CD4-positive, alpha-beta T cell treated with Interleukin-15 for 1 hour (primary cell): ENCODE data around the gene SIDT1.
A peak's percentile ranks its signal among the peaks of the same experiment; 100 is the strongest.

ENCODE experiments used
- DNase-seq: peaks from one replicate; pipeline ENCODE4 v3.0.0-alpha.2; 2020

SIDT1 gene

DNA sequence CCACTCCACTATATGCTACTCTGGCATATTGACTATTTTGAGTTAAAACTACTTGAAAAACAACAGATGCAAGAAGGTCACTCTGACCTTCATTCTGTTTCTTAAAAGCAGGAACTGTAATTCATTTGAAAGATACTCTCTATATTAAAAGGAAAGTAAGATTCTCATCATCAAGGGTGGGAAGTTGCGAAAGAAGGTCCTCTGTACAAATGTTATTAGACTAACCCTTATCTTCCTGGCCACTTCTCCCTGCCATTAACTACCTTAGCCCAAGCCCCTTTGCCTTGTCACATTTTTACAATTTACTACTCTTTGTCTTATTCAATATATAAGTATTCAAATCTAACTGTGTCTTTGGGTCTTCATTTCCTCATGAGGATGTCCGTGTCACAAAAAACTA is 16.1 kb downstream of the SIDT1 start:
- DNase-seq = no peak

DNA sequence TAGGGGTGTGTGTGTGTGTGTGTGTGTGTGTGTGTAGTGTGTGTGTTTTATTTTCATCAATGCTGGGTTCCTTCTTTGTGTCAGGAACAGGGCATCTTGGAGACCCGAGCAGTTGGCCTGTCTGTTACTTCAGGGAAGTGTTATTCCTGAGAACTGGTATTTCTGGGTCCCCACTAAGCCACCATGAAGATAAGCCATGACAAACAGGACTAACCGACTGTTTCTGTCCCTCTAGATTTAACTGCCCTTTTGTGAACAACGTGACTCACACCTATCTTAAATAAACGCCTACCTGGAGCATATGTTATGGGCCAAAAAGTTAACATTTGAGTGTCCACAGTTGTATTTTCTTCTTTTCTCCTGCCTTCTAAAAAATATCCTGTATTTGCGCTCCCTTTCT is 19.5 kb downstream of the SIDT1 start:
- no peak for DNase-seq

DNA sequence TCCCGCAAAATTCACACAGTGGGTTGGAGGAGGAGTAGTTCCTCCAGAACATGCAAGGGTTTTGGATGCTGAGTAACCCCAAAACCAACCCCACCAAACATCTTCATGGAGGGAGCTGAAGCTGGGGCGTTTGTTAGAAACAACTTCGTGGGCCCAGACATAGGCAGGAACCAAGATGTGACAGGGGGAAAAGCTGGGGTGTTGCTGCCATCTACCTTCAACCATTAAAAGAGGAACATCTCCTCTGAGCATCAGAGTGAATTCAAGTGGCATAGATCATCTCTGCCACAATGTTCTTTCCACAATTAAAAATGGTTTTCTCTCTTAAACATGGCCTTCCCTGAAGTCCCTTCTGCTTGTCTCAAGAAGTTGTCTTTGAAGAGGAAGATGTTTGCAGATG is 20.5 kb downstream of the SIDT1 start:
- peak; percentile 21 for DNase-seq

DNA sequence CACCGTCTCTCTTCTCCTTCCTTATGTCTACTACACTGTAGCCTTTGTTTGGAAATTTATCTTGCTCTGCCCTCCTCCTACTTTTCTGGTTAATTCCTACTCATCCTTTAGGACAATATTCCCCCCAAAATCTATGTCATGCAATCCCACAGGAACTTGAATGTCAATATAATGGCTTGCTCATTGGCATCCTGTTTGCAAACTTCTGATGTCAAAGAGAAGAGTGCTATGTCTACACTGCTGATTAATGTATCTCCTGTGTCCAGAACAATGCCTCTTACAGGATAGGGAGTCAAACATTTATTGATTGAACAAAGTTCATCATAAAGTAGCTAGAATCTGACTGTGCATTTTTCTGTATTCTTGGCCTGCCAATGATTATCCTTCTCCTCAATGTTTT is 22.8 kb downstream of the SIDT1 start:
- no peak for DNase-seq

DNA sequence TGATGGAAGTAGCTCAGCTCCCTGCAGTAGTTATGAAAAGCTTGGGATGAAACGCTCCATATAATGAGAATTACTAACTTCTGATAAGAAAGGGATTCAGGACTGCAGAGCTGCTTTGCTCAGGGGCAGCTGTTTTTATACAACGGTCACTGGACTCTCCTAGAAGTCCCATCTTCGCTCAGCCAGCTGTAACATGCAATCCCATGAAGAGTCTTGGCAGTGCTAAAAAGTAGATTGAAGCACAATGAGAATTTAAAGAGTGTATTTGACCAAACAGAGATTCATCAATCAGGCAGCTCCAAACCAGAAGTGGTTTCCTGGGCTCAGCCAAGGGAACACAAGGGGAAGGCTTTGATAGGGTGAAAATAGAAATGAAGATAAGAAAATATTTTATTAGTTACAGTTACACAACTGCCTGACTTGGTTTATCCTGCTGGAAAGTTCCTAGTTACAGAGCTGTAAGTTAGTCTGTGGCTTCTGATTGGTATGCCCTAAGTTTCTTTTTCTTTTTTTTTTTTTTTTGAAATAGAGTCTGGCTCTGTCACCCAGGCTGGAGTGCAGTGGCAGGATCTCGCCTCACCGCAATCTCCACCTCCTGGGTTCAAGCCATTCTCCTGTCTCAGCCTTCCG is 24.1 kb downstream of the SIDT1 start:
- no peak for DNase-seq

DNA sequence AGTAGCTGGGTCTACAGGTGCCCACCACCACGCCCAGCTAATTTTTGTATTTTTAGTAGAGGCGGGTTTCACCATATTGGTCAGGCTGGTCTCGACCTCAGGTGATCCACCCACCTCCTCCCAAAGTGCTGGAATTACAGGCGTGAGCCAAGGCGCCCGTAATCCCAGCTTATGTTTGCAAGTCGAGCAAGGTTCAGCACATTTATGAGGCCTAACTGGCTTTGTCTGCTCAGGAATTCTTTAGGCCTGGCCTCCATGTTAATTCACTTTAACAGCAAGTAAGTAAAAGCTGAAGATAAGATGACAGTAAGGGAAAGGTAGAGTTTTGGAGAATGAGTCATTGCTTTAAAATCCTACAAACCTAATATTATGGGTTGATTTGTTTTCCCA is 24.6 kb downstream of the SIDT1 start:
- DNase-seq = no peak

DNA sequence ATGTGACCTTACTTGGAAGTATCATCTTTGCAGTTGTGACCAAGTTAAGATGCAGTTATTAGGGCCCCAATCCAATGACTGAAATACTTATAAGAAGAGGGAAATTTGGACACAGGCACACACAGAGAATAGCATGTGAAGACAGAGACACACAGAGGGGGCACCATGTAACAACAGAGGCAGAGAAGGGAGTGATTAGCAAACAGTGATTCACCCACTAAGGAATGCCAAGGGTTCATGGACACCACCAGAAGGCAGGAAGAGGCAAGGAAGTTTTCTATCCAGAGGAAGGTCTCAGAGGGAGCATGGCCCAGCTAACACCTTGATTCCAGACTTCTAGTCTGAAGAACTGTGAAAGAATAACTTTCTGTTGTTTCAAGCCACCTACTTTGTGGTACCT is 25.0 kb downstream of the SIDT1 start:
- no peak for DNase-seq

DNA sequence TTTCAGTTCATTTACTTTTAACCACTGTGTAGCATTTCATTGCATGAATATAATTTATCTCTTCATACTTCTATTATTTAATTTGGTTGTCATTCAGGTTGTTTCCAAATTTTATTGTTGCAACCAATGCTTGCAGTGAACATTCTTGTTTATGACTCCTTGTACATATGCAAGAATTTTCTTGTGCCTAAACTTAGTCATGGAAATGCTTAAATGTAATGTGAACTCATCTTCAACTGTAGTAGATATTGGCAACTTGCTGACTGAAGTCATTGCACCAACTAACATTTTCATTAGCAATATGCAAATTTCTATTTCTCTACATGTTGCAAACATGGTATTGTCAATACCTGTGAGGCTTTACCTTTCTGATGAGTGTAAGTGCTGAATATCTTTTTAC is 26.7 kb downstream of the SIDT1 start:
- DNase-seq = no peak

DNA sequence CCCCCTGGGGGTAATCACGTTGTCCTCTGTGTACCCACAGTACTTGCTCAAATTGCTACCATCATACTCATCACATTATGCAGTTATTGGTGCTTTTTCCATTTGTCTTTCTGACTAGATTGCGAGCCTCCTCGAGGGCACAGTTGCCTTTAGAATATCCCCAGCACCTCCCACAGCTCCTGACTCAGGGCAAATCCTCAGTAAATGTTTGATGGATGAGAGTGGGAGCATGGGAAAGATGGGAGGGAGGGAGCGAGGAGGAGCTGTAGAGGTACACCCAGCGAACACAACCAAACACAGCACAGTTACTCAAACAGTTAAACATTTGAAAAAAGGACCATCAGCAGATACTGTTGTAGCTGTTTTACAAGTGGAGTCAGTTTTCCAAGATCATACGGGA is 27.9 kb downstream of the SIDT1 start:
- DNase-seq = no peak

DNA sequence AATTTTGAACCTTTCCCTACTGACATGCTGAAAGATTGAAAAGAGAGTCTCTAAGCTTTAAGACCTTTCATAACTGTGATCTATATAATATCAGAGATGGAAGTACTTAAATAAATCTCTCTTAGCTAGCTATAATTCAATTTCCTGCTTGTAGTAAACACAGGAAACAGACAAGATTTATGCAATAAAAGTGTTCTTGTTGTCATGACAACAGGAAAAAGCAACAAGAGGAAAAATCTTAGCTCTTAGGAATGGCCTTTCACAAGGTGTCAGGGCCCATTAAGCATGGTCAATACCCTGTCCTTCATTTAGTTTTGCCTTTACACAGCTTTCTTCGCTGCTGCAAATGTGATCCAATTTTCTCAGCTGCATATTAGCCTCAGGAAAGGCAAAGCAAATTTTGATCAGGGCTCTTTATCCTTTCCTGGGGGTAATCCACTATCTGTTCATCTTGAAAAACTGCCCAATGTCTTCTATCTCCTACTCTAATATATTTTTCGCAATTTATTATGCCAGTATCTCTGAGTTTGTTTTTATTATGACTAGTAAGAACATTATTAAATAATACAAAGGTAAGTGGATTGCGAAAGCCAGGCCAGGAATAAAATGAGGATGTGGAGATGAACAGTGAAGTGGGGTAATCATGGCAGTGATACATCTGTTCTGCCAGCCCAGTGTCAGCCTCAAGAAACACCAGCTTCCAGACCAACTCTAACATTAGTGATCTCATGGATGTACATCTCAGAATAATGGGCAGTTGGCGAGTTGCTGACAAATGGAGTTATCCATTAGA is 28.7 kb downstream of the SIDT1 start:
- no peak for DNase-seq

DNA sequence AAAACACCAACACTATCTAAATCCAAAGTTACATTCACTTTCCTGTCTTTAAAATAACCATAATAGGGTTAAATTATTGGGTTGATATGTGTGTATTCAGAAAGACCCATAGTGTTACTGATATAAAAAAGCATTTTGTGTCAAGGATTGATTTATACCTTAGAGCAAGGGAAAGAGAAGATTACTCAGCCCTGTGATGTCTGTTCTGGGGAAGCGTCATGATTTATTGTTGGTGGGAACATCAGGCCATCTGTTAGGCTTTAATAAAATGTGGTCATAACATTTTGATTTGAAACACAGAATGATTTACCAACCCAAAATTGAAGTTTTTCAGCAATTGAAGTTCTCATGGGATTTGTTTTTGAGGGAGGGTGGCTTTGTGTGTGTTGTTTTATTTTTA is 33.2 kb downstream of the SIDT1 start:
- no peak for DNase-seq

DNA sequence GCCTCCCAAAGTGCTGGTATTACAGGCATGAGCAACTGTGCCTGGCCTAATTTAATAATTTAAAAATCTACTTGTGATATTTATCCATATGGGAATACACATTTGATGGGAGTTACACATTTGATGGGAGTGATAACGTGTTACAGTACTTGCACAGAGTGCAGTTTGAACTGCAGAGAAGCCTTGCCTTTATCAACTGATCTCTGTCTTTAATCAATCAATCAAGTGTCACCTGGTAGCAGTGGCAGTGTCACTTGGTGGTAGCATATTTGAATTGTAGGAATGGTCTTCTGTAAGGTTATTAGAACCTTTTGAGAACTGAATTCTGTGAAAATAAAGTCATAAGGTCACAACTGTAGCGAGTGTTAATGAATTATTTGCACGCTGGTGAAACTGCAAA is 37.8 kb downstream of the SIDT1 start:
- DNase-seq = no peak

DNA sequence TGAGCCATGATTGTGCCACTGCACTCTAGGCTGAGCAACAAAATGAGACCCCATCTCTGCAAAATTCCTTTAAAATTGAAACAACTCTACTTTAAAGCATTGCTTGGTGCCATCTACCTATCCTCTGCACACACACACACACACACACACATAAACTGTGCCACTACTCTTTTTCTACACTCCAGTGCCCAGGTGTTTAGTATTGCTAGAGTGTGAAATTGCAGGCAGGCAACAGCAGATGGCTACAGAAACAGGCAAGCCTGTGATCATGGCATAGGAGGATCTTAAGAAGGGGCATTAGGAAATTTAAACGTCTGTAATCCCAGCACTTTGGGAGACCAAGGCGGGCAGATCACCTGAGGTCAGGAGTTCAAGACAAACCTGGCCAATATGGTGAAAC is 39.0 kb downstream of the SIDT1 start:
- DNase-seq = no peak

DNA sequence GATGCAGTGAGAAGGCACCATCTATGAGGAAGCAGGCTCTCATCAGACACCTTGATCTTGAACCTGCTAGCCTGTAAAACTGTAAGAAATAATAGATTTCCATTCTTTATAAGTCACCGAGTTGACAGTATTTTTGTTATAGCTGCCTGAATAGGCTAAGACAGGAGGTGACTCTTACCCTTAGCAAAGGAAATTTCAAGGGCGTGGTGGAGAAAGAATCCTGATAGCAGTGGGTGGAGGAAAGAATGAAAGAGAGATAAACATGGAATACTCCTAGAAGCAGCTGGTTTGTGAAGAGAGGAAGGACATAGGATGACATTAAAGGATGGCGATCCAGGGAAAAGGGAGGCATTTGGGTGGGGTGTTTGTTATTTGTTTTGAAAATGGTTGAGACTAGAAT is 41.4 kb downstream of the SIDT1 start:
- no peak for DNase-seq

DNA sequence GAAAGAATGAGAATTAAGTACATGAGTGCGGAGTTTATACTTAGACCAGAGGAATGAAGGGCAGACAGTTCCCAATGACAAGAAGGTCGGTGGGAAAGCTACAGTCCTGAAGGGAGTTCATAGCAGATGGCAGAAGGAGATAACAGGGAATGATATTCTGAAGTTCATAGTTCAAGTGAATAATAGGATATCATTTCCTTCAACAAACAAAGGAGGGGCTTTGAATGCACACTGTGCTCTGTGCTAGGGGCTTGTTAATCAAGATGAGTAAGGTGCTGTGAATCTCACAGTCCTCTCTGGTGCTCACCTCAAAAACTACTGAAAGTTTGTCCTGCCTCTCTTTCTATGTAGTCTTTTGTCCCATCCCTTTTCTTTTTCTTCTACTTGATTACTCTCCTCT is 41.9 kb downstream of the SIDT1 start:
- no peak for DNase-seq

DNA sequence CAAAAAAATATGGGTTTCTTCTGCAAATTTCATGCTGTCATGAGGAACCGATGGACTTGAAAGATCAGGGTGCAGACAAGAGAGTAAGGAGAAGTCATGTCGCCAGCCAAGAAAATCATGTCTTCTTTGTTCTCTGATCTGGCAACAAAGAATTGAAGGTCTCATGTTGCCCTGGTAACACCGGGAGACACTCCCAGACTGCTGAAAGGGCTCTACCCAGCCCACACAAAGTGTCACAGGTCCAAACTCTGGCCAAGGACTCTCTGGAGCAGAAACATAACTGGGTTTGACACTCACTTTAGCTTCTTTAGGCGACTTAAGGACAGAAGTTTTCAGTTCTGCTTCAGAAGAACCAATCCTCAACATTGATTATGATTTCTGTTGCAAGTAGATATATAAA is 42.9 kb downstream of the SIDT1 start:
- no peak for DNase-seq

DNA sequence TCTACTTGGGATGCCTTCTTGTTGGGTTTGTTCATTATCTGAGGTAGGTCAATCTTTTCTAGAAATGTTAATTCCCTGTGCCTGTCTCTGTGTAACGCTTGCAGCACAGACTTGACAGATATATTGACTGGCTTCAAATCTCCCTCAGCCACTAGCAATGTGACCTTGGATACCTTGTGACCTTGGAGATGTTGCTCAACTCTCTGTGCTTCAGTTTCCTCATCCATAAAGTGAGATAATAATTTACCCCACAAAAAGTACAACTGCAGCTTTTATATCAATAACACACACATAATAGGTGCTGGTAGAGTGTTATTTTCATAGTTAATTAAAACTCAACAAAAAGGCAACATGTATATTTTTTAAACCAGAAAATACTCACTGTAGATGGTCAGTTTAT is 52.9 kb downstream of the SIDT1 start:
- DNase-seq = no peak

DNA sequence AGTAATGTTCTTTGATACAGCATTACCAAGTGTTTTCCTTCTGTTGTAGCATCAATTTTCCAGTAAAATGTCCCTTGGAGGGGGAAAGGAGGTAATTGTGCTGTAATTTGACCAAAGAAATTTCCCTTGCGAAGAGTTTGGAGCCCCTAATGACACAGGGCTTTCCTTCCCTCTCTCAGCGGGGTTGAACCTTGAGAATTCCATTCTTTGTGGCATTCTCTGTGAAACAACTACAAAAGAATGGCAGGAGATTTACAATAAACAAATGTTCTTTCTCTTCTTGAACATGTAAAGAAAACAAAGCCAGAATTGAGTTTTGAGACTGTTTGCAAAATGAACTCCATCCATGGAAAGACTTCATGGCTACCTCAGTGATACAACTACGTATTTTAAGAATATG is 53.4 kb downstream of the SIDT1 start:
- DNase-seq = no peak

DNA sequence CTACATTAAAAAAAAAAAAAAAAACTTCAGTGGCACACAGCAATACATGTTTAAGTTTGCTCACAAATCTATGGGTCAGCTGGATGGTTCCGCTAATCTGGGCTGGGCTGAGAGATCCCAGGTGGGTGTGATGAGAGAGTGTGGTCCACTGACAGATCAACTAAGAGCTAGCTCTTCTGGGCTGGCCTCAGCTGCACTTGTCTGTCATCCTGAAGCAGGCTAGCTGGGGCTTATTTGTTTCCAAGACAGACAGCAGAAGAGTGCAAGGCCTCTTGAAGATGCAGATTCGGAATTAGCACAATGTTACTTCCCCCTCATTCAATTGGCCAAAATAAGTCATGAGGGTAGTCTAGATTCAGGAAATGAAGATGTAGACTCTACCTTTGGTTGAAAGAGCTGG is 56.5 kb downstream of the SIDT1 start:
- no peak for DNase-seq

DNA sequence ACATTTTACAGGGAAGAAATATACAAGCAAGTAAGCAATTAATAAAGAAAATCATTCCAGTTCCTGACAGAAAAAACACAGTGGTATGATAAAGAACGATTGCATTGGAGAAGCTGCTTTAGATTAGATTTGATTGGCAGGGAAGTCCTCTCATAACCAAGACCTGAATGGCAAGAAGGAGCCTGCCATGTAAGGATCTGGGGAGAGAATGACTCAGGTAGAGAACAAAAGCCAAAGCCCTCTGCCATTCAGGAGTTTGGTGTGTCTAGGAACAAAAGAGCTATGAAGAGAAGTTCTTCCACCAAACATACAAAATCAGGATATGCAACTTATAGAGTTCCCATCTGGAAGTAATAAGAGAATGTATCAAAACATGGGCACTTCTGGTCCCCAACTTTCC is 57.6 kb downstream of the SIDT1 start:
- no peak for DNase-seq

DNA sequence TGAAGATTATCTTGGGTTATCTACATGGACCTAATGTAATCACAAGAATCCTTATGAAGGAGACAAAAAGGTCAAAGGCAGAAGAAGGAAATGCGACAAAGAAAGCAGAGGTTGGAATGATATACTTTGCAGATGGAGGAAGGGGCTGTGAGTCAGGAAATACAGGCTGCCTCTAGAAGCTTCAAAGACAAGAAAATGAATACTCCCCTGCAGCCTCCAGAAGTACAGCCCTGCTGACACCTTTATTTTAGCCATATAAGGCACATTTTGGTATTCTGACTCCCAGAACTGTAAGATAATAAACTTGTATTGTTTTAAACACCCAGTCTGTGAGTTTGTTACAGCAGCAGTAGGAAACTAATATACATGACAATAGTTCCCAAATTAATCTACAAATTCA is 58.6 kb downstream of the SIDT1 start:
- no peak for DNase-seq

DNA sequence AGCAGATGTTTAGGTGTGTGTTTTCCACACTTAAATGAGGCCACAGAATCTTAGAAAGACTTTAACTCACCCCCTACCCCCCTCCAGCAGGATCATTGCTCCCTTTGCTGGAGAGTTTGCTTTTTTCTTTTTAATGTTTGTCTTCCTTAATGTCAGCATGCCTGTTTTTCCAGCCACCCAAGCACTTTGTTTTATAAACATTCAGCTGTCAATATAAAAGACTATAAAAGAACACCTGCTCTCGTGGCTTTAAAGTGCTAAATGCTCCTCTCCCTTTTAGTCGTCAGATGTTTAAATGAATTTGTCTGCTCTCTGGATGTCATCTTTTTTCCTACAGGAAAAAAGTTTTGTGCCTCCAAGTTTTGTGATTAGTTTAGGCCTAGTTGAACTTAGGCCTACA is 61.7 kb downstream of the SIDT1 start:
- no peak for DNase-seq

DNA sequence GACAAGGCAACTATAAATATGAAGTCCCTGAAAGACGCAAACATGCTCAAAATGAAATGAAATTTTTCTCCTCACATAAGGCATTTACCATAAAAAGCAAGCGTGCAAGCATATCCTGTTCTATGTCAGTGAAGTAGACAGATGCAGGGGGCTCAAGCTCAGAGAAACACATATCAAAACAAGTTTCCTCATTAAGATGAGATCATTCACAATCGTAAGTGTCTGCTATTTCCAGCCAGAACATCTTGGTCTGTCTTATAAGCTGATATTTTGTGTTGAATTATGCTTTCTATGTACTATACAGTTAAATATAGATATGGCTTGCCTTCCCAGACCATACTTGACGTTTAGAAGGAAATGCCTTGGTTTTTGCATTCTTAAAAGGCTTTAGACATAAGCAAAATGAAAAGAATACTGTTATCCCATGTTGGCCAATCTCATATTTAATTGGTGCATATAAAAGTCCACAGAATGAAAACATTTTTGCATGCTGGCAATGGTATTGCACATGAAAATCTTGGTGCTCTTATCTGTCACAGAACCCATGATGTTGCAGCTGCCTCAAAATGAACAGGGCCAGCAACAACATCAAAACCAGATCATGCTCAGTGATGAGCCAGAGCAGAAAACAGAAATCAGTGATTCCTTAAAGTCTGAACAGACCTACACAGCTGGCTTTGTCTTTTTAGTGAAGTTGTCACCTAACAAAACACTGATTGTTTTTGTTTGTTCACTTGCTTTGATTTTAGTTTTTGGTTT is 65.4 kb downstream of the SIDT1 start:
- DNase-seq = no peak

DNA sequence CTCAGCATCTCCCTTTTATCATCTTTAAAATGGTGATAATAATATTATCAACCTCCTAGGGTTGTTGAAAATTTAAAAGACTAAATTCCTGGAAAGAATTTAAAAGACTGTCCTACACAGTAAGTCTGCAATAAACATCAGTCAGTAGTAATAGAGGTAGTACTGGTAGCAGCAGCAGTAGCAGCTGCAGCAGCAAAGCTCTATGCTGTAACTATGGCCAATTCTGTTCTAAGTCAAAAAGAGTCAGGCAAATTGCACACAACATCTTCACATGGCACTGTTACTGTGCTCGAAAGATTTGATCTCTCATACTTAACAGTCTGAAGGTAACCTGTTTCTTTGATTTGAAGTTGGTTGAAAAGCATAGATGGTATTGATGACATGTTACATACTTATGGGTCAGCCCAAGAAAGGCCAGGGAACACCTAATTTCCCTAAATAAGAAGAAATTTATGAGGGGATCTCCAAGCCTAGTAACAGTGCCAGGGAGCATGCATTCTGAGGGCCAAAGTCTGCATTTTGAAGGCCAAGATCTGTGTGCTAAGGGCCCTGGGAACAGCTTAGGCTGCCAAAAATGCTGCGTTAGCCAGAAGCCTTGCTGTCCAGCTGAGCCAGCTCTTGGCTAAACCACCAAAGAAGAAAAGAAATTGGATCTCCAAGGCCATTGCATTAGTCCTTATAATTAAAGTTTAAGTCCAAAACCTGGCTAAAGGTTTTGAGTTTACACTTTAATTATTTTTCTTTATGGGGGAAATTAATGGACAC is 68.2 kb downstream of the SIDT1 start:
- DNase-seq = no peak
